CD4-positive, alpha-beta T cell treated with Interferon alpha-2 for 1 hour (primary cell): Measurements from ENCODE around the gene GGCT.
A peak's percentile ranks its signal among the peaks of the same experiment; 100 is the strongest.
"Not testable (repeated sequence)": the region's sequence is repeated elsewhere in the genome, so short reads cannot be mapped to it uniquely, and the experiment has no call there.

Experiments used
- DNase-seq, 2 donors: peaks; one replicate each; pipeline ENCODE4 v3.0.0-alpha.2; 2020 to 2022

Gene GGCT

GRCh38 chr7:30504301-30505173, at the start of gene GGCT:
Gene GGCT (minus strand): TSS chr7:30504829. CDS start chr7:30504709, 120 bp downstream.
- peak; percentile 97 to 98 for DNase-seq

- no peak for DNase-seq
Measured at GRCh38 chr7:30553546-30553945, 48.9 kb upstream of the GGCT start.

- DNase-seq = no peak
Measured at GRCh38 chr7:30553141-30553540, 48.5 kb upstream of the GGCT start.

- DNase-seq = no peak
Measured at GRCh38 chr7:30552330-30552729, 47.7 kb upstream of the GGCT start.

GRCh38 chr7:30549931-30550493, 45.4 kb upstream of the GGCT start:
- no peak for DNase-seq

- peak; percentile 9 to 48 for DNase-seq
Measured at GRCh38 chr7:30548845-30549244, 44.2 kb upstream of the GGCT start.

GRCh38 chr7:30546596-30546995, 42.0 kb upstream of the GGCT start:
- DNase-seq = no peak

- no peak for DNase-seq
Measured at GRCh38 chr7:30545791-30546555, 41.3 kb upstream of the GGCT start.

GRCh38 chr7:30543813-30544525, 39.3 kb upstream of the GGCT start:
- DNase-seq = no peak

GRCh38 chr7:30543115-30543514, 38.5 kb upstream of the GGCT start:
- not testable (repeated sequence) for DNase-seq

- no peak for DNase-seq
Measured at GRCh38 chr7:30533886-30534285, 29.3 kb upstream of the GGCT start.

- no peak for DNase-seq
Measured at GRCh38 chr7:30531286-30531685, 26.7 kb upstream of the GGCT start.

- no peak for DNase-seq
Measured at GRCh38 chr7:30530373-30530772, 25.7 kb upstream of the GGCT start.

GRCh38 chr7:30528779-30529178, 24.1 kb upstream of the GGCT start:
- DNase-seq = no peak

- not testable (repeated sequence) for DNase-seq
Measured at GRCh38 chr7:30527297-30527696, 22.7 kb upstream of the GGCT start.

GRCh38 chr7:30526163-30526562, 21.5 kb upstream of the GGCT start:
- DNase-seq = no peak

GRCh38 chr7:30525429-30525828, 20.8 kb upstream of the GGCT start:
- no peak for DNase-seq

- no peak for DNase-seq
Measured at GRCh38 chr7:30524545-30524944, 19.9 kb upstream of the GGCT start.

- no peak for DNase-seq
Measured at GRCh38 chr7:30523466-30523865, 18.8 kb upstream of the GGCT start.

- no peak for DNase-seq
Measured at GRCh38 chr7:30522159-30522558, 17.5 kb upstream of the GGCT start.

GRCh38 chr7:30521532-30521931, 16.9 kb upstream of the GGCT start:
- no peak for DNase-seq

- no peak for DNase-seq
Measured at GRCh38 chr7:30519122-30519521, 14.5 kb upstream of the GGCT start.

- DNase-seq = no peak
Measured at GRCh38 chr7:30515761-30516160, 11.1 kb upstream of the GGCT start.
